GM10847 (cell line): ENCODE measurements around the gene NBEA.

ENCODE experiments used
- POLR2A ChIP-seq: IDR thresholded peaks from 2 replicates; pipeline ENCODE4 v1.6.1; 2011; ENCODE audit not compliant: insufficient read length; ENCODE audit errors: extremely low read depth

Gene NBEA

DNA sequence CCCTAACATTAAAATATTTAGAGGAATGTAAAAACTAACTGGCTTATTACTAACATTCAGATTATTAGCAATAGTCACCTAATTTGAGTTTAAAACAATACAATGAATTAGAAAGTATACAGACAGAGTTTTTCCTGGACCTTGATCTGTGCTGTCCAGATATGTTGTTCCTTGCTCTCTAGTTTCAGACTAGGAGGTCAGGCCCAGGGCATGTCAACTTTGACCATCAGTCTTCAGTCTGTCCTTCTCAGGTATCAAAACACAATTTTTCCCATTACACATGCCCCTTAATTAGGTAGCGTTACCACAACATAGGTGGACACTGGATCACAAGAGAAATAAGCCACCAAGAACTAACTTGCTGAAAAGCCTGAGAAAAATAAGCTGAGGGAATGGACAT lies 337.4 kb downstream of the NBEA start:
- TF ChIP-seq POLR2A = no peak

DNA sequence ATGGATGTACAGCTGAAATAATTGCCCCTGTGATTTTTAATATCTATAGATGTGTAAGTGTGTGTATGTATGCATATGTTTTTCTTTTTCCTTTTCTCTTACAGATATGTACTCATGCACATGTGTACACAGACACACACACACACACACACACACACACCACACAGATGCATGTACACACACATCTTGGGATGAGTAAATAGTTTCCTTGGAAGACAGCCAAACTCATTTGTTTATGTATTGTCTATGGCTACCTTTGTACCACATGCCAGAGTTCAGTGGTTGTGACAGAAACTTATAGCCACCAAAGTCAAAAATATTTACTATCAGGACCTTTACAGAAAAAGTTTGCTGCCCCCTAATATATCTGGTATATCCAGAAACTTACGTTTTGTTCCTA lies 341.8 kb downstream of the NBEA start:
- no peak for TF ChIP-seq POLR2A

- TF ChIP-seq POLR2A = no peak
Observed at GRCh38 chr13:35285677-35286076, 343.6 kb downstream of the NBEA start.

- no peak for TF ChIP-seq POLR2A
Observed at GRCh38 chr13:35292329-35292728, 350.3 kb downstream of the NBEA start.

DNA sequence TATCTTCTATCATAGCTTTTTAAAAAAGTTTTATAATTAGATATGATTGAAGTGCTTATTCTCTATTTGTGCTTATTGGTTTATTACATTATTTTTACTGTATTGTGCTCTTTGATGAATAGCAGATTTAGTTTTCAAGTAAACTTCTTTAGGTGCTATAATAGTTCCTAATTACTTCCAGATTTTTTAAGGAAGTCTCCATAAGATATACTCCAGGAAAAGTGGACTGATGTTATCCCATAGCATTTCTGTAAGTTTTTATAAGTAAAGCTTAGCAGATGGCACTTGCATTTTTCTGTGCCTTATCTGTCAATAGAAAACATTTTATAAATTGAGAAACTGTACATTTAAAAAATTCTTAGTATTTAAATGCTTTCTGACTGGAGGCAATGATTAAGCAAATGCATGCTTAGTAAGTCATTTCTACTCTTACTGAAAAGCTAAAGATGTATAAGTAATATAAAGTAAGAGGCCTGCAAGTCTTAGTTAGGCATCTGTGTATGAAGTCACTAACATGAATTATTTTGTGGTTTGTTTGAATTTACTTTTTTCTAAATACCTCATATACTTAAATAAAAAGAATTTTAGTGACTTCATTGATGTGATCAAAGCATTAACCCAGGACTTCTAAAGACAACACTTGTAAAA lies 351.6 kb downstream of the NBEA start:
- TF ChIP-seq POLR2A = no peak

DNA sequence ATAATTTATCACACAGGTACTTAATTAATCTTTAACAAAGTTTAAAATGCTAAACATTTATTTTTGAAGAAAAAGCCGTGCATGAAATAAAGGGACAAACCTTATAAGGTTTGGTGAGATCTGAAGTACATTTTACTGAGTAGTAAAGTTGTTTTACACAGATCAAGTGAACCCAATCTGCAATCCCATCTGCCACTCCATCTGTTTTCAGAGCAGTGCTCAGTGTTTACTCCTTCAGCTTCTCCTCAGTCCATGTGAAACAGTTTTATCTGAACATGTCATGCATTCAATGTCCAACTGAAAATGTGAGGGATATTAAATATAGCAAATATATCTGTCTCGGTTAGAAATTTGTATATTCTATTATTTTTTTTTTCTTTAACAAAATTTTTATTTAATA lies 367.6 kb downstream of the NBEA start:
- no peak for TF ChIP-seq POLR2A

- TF ChIP-seq POLR2A = no peak
Observed at GRCh38 chr13:35332134-35332533, 390.1 kb downstream of the NBEA start.

GRCh38 chr13:35333157-35333556 lies 391.1 kb downstream of the NBEA start:
- TF ChIP-seq POLR2A = no peak

- TF ChIP-seq POLR2A = no peak
Observed at GRCh38 chr13:35342440-35342839, 400.4 kb downstream of the NBEA start.

- TF ChIP-seq POLR2A = no peak
Observed at GRCh38 chr13:35343417-35343816, 401.3 kb downstream of the NBEA start.

- TF ChIP-seq POLR2A = no peak
Observed at GRCh38 chr13:35345992-35346391, 403.9 kb downstream of the NBEA start.

GRCh38 chr13:35346494-35346893 lies 404.4 kb downstream of the NBEA start:
- no peak for TF ChIP-seq POLR2A

DNA sequence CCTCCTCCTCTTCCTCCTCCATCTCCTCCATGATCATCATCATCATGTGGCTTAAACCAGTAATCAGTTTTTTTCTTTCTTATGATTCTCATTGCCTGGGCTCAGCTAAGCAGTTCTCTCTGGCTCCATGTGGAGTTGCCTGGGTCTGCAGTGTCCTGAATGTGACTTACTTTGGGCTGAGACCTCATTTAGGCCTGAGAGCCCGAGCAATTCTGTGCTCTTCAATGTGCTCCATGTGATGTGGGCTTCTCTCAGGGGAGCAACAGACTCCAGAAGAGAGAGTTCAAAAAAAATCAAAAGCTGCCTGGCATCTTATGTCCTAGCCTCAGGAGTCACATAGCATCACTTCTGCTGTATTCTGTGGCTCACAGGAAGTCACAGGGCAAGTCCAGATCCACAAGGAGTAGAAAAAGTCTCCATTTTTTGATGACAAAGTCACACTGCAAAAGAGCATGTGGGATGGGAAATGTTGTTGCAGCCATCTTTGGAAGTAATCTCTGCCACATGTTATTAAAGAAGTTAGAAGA lies 405.7 kb downstream of the NBEA start:
- TF ChIP-seq POLR2A = no peak

GRCh38 chr13:35349052-35349451 lies 407.0 kb downstream of the NBEA start:
- TF ChIP-seq POLR2A = no peak

DNA sequence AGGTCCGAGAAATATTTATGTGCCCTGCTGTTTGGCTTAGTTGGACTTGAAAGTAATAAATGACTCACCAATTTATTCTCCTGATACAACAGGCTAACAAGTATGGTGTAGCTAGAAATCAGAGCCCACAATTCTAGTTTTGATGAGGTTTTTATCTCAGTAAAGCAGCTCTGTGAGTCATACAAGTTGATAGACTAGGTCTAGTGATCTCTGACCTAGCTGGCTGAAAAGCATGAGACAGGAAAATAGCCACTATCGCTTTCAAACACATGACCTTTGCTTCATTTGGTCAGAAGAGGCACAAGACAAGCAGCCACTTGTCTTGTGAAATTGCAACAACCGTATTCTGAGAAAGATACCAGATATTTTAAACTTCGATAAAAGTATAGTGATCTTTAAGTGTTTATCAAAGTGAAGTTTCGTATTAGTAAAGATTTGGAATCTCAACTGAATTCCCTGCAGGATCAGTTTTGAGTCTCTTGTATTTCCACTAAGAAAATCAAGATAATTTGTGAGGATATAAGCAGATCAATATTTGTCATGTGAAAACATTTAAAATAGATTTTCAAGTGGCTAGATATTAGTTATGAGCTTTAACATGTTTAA lies 407.7 kb downstream of the NBEA start:
- no peak for TF ChIP-seq POLR2A

DNA sequence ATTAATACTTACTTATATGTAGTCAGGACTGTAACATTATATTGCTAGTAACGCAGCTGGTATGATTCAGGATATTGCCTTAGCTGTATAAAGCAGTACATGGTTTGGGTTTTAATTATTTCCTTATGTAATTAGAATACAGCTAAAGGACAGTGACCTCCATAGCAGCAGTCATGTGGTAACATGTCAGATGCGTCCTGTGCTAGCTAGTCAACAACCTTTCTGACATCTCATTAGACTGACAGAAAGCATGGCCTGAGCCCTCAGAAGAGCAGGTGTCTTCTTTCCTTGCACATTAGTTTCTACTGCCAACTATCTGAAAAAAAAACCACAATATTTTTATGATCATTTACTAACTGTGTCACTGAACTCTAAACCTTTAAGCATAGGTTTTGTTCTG lies 412.2 kb downstream of the NBEA start:
- no peak for TF ChIP-seq POLR2A

DNA sequence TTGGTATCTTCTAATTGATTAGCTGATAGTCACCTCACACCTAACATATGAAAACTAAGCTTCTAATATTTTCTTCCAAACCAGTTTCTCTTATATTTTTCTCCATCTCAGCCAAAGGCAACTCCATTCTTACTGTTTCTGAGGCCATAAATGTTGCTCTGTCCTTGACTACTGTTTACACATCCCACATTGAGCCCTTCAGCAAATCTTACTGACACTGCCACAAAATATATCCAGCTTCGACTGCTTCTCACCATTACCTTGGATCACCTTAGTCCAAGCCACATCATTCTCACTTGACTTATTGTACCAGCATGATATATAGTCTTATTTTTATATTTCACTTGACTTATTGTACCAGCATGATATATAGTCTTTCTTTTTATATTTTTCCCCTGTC lies 412.8 kb downstream of the NBEA start:
- TF ChIP-seq POLR2A = no peak
